HL-60 (cell line): Measurements from ENCODE around the gene HDAC7.
A peak's percentile ranks its signal among the peaks of the same experiment; 100 is the strongest.

Experiments used
- GABPA ChIP-seq: IDR thresholded peaks from 2 replicates; pipeline ENCODE4 v1.6.1; 2012; ENCODE audit warnings: low read depth
- POLR2AphosphoS5 ChIP-seq: IDR thresholded peaks from 2 replicates; pipeline ENCODE4 v1.6.1; 2012; ENCODE audit warnings: low read depth
- SPI1 ChIP-seq: IDR thresholded peaks from 2 replicates; pipeline ENCODE4 v1.6.1; 2012; ENCODE audit warnings: low read depth, mild to moderate bottlenecking, borderline replicate concordance
- TF ChIP-seq, protein P1 (sequence below): IDR thresholded peaks from one replicate; pipeline ENCODE4 v1.5.1; 2011; ENCODE audit warnings: low read length, control low read depth, inconsistent platforms; ENCODE audit not compliant: insufficient read depth
- TF ChIP-seq, protein P2 (sequence below): IDR thresholded peaks from 2 replicates; pipeline ENCODE4 v1.6.1; 2012; ENCODE audit warnings: low read depth; ENCODE audit not compliant: insufficient replicate concordance

DNA sequence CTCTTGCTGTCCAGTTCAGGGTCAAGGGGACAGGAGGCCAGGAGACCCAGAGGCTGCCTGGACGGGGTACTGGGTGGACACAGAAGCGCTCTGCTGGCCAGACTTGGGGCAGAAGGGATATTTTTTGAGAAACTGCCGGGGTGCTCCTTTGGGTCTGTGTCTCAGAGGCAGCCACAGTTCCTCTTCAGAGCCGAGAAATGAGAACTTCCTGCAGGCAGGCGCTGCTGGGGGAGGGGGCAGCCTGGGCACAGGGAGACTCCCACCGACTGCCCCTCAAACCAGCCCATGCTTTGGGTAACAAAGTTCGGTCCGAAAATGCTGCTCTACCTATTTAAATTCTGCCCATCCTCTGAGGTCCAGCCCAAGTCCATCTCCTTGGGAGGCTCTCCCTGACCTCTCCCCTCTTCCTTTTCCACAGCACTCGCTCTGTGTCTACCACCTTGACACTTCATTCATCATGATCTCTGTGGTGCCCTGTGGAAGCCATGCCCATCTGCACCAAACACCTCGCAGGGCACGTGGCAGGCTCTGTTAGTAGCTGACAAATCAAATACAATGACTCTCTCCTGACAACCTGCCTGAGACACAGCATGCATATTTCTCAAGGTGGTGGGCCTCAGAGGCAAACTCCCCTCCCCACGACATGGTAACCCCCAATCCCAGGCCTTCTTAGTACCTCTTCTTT, 16.4 kb downstream of the HDAC7 start:
- TF ChIP-seq POLR2AphosphoS5 (no peak), GABPA (no peak), SPI1 (peak; percentile 62; the same call in 1 of the 2 replicates)
- TF ChIP-seq, protein P1, sequence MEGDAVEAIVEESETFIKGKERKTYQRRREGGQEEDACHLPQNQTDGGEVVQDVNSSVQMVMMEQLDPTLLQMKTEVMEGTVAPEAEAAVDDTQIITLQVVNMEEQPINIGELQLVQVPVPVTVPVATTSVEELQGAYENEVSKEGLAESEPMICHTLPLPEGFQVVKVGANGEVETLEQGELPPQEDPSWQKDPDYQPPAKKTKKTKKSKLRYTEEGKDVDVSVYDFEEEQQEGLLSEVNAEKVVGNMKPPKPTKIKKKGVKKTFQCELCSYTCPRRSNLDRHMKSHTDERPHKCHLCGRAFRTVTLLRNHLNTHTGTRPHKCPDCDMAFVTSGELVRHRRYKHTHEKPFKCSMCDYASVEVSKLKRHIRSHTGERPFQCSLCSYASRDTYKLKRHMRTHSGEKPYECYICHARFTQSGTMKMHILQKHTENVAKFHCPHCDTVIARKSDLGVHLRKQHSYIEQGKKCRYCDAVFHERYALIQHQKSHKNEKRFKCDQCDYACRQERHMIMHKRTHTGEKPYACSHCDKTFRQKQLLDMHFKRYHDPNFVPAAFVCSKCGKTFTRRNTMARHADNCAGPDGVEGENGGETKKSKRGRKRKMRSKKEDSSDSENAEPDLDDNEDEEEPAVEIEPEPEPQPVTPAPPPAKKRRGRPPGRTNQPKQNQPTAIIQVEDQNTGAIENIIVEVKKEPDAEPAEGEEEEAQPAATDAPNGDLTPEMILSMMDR: no peak
- TF ChIP-seq, protein P2, sequence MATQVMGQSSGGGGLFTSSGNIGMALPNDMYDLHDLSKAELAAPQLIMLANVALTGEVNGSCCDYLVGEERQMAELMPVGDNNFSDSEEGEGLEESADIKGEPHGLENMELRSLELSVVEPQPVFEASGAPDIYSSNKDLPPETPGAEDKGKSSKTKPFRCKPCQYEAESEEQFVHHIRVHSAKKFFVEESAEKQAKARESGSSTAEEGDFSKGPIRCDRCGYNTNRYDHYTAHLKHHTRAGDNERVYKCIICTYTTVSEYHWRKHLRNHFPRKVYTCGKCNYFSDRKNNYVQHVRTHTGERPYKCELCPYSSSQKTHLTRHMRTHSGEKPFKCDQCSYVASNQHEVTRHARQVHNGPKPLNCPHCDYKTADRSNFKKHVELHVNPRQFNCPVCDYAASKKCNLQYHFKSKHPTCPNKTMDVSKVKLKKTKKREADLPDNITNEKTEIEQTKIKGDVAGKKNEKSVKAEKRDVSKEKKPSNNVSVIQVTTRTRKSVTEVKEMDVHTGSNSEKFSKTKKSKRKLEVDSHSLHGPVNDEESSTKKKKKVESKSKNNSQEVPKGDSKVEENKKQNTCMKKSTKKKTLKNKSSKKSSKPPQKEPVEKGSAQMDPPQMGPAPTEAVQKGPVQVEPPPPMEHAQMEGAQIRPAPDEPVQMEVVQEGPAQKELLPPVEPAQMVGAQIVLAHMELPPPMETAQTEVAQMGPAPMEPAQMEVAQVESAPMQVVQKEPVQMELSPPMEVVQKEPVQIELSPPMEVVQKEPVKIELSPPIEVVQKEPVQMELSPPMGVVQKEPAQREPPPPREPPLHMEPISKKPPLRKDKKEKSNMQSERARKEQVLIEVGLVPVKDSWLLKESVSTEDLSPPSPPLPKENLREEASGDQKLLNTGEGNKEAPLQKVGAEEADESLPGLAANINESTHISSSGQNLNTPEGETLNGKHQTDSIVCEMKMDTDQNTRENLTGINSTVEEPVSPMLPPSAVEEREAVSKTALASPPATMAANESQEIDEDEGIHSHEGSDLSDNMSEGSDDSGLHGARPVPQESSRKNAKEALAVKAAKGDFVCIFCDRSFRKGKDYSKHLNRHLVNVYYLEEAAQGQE: no peak
